ENCODE results near the gene STUM. TPM values are rescaled to one million over a fixed set of nuclear protein-coding genes. Genes with fewer than 3 reads are reported as not detected.
"Not testable (repeated sequence)": the region's sequence is repeated elsewhere in the genome, so short reads cannot be mapped to it uniquely, and the experiment has no call there.

Gene STUM
- total RNA-seq, 2 experiments from 2014 or later = not detected

DNA sequence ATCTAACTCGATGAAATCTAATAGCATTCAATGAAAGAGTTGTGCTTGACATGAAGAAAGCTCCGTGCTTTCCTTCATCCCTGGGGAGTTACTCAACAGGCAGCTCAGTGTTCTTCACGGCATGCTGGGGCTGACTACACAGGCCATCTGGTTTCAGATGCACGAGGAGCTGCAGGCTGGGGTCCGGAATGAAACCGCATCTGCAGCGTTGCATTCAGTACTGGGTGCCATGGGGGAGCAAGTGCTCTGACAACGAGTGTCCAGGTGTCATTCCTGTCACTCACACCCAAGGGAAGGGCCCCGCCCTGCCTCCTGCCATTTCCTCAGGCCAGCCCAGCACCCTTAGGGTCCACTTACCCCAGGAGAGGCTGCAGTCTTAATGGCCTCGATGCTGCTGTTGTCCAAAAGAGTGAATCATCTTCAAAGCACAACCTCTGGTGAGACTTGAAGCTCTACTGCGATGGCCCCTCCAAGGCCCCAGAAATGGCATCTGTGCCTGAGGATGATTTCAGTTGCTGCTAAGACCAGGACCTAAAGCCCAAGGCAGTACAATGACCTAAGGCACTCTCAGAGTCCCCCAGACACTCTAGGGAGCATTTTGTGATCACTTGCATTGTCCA is 61.4 kb downstream of the STUM start:
- DNase-seq (no peak), ATAC-seq (ENCODE audit: poor library complexity) (no peak)
- Histone ChIP-seq H3K9me3 (ENCODE audit: control insufficient read depth in 1 of 2, insufficient read depth in 1 of 2, low read length in 2 of 2) (no peaks in the 10 kb centered on the region), H3K27ac (ENCODE audit: low read depth in 1 of 2, low read length in 2 of 2) (no peak overlapping the region), H3K36me3 (ENCODE audit: insufficient read depth, low read length) (no peaks in the 10 kb centered on the region), H3K4me3 (ENCODE audit: low read length) (no peak overlapping the region), H3K4me1 (ENCODE audit: insufficient read depth, low read length) (peaks cover 4% of the 10 kb centered on the region), H3K27me3 (ENCODE audit: control insufficient read depth in 1 of 2, insufficient read depth in 2 of 2, low read length in 2 of 2) (no peaks in the 10 kb centered on the region)
- no peaks in the 10 kb centered on the region for H3K27me3 Mint-ChIP-seq
- H3K36me3 Mint-ChIP-seq (ENCODE audit: low read depth) = no peaks in the 10 kb centered on the region
- no peaks in the 10 kb centered on the region for H3K9me3 Mint-ChIP-seq
- H3K27ac Mint-ChIP-seq = no peak overlapping the region
- ChIA-PET POLR2A (no interaction called here), CTCF (interaction anchor here (1.1 kb wide), 1 partner anchor 202 kb away, joined by 3 read pairs; the partner anchor contains the start of gene PARP1)
- H3K4me3 Mint-ChIP-seq = no peak overlapping the region
- intact Hi-C loops (cut with DNase I, micrococcal nuclease) = loop anchor here in 1 of 2 experiments (5.0 kb wide), 1 partner anchor 188 kb away; no protein-coding TSS in a partner anchor
- TF ChIP-seq, protein P1, sequence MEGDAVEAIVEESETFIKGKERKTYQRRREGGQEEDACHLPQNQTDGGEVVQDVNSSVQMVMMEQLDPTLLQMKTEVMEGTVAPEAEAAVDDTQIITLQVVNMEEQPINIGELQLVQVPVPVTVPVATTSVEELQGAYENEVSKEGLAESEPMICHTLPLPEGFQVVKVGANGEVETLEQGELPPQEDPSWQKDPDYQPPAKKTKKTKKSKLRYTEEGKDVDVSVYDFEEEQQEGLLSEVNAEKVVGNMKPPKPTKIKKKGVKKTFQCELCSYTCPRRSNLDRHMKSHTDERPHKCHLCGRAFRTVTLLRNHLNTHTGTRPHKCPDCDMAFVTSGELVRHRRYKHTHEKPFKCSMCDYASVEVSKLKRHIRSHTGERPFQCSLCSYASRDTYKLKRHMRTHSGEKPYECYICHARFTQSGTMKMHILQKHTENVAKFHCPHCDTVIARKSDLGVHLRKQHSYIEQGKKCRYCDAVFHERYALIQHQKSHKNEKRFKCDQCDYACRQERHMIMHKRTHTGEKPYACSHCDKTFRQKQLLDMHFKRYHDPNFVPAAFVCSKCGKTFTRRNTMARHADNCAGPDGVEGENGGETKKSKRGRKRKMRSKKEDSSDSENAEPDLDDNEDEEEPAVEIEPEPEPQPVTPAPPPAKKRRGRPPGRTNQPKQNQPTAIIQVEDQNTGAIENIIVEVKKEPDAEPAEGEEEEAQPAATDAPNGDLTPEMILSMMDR (IDR thresholded peaks at IDR 0.05) = no peak
- H3K4me1 Mint-ChIP-seq (ENCODE audit: low read depth) = no peaks in the 10 kb centered on the region

DNA sequence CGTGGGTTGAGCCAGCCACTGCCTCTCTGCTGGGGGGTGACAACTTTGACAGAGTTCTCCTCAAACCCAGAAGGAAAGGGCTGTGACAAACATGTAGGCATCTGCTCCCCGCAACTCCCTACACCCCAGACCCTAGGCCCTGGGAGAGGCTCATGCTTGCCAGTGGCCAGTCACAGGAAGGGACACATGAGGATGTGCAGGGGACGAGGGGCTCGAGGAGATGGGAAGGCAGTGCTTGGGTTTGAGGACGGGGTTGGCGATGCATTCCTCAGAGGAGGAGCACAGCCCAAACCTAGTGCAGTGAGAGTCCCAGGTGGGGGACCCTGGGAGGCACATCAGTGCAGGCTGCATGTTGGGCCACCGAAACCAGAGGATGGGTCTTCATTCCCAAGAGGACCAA is 62.1 kb downstream of the STUM start:
- H3K27ac Mint-ChIP-seq = no peak overlapping the region
- Histone ChIP-seq H3K36me3 (ENCODE audit: insufficient read depth, low read length) (no peaks in the 10 kb centered on the region), H3K4me3 (ENCODE audit: low read length) (no peak overlapping the region), H3K4me1 (ENCODE audit: insufficient read depth, low read length) (peaks cover 4% of the 10 kb centered on the region), H3K27me3 (ENCODE audit: control insufficient read depth in 1 of 2, insufficient read depth in 2 of 2, low read length in 2 of 2) (no peaks in the 10 kb centered on the region), H3K9me3 (ENCODE audit: control insufficient read depth in 1 of 2, insufficient read depth in 1 of 2, low read length in 2 of 2) (no peaks in the 10 kb centered on the region), H3K27ac (ENCODE audit: low read depth in 1 of 2, low read length in 2 of 2) (no peak overlapping the region)
- no peaks in the 10 kb centered on the region for H3K36me3 Mint-ChIP-seq (ENCODE audit: low read depth)
- TF ChIP-seq, protein P1 (IDR thresholded peaks at IDR 0.05) = no peak
- intact Hi-C loops (cut with DNase I, micrococcal nuclease) = no loop called here
- H3K9me3 Mint-ChIP-seq = no peaks in the 10 kb centered on the region
- H3K4me3 Mint-ChIP-seq = no peak overlapping the region
- POLR2A ChIA-PET = no interaction called here
- H3K27me3 Mint-ChIP-seq = no peaks in the 10 kb centered on the region
- DNase-seq (no peak), ATAC-seq (ENCODE audit: poor library complexity) (no peak)
- H3K4me1 Mint-ChIP-seq (ENCODE audit: low read depth) = no peaks in the 10 kb centered on the region
- CTCF ChIA-PET = interaction anchor here (1.1 kb wide), 1 partner anchor 202 kb away, joined by 3 read pairs; the partner anchor contains the start of gene PARP1

DNA sequence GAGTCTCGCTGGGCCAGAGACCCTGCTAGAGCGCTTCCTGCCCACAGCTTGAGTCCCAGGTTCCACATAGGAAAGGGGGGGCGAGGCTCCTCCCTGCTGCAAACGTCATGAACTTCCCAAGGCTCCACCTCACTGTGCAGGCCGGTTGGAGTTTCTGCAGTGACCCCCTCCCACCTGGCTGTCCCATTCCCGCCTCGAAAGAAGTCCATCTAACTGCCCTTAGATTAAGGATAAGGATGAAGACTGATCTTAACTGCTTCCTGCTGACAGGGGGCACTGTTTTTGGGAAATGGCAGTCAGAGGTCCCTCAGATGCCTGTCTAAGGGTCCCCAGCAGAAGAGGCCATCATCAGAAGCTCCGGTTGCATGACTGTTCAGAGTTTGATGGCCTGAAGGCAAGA is 62.7 kb downstream of the STUM start:
- H3K9me3 ChIP-seq (ENCODE audit: control insufficient read depth in 1 of 2, insufficient read depth in 1 of 2, low read length in 2 of 2) = no peaks in the 10 kb centered on the region
- no peak overlapping the region for H3K27ac ChIP-seq (ENCODE audit: low read depth in 1 of 2, low read length in 2 of 2)
- no peak overlapping the region for H3K4me3 ChIP-seq (ENCODE audit: low read length)
- Mint-ChIP-seq H3K36me3 (ENCODE audit: low read depth) (no peaks in the 10 kb centered on the region), H3K4me3 (no peak overlapping the region), H3K27ac (no peak overlapping the region), H3K4me1 (ENCODE audit: low read depth) (no peaks in the 10 kb centered on the region), H3K27me3 (no peaks in the 10 kb centered on the region), H3K9me3 (no peaks in the 10 kb centered on the region)
- H3K4me1 ChIP-seq (ENCODE audit: insufficient read depth, low read length) = peaks cover 4% of the 10 kb centered on the region
- no peak for ATAC-seq (ENCODE audit: poor library complexity)
- no peaks in the 10 kb centered on the region for H3K36me3 ChIP-seq (ENCODE audit: insufficient read depth, low read length)
- DNase-seq = no peak
- ChIA-PET CTCF (interaction anchor here (1.1 kb wide), 1 partner anchor 203 kb away, joined by 3 read pairs; the partner anchor contains the start of gene PARP1), POLR2A (no interaction called here)
- TF ChIP-seq, protein P1 (IDR thresholded peaks at IDR 0.05) = no peak
- intact Hi-C loops (cut with DNase I, micrococcal nuclease) = no loop called here
- no peaks in the 10 kb centered on the region for H3K27me3 ChIP-seq (ENCODE audit: control insufficient read depth in 1 of 2, insufficient read depth in 2 of 2, low read length in 2 of 2)

DNA sequence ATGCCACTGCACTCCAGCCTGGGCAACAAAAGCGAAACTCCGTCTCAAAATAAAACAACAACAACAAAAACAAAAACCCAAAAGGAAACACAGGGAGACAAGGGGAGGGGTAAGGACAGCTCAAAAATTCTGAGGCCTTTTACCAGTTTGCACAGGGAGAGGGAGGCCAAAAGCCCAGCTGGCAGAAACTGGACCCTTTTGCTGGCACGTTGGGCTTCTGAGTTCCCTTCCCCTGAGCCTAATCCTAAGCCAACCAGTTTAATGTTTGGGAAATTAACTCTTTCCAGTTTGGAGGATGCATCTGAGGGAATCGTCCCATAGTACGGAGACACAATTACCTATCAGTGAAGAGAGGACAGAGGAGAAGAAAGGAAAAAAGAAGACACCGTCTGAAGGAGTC is 63.4 kb downstream of the STUM start:
- H3K4me3 ChIP-seq (ENCODE audit: low read length); H3K4me1 Mint-ChIP-seq (ENCODE audit: low read depth); H3K9me3 Mint-ChIP-seq; H3K4me1 ChIP-seq (ENCODE audit: insufficient read depth, low read length); H3K36me3 ChIP-seq (ENCODE audit: insufficient read depth, low read length); H3K27ac ChIP-seq (ENCODE audit: low read depth in 1 of 2, low read length in 2 of 2); H3K9me3 ChIP-seq (ENCODE audit: control insufficient read depth in 1 of 2, insufficient read depth in 1 of 2, low read length in 2 of 2); H3K27me3 Mint-ChIP-seq; POLR2A ChIA-PET; ATAC-seq (ENCODE audit: poor library complexity); H3K27me3 ChIP-seq (ENCODE audit: control insufficient read depth in 1 of 2, insufficient read depth in 2 of 2, low read length in 2 of 2); H3K4me3 Mint-ChIP-seq; DNase-seq; intact Hi-C loops (cut with DNase I, micrococcal nuclease); H3K36me3 Mint-ChIP-seq (ENCODE audit: low read depth); H3K27ac Mint-ChIP-seq: not testable (repeated sequence)
- CTCF ChIA-PET = interaction anchor here (0.6 kb wide), 1 partner anchor 13 kb away, joined by 3 read pairs; no protein-coding TSS in a partner anchor

Data from CD4-positive, alpha-beta T cell (primary cell).